Inflammatory macrophage treated with lipopolysaccharide for 1 hour (primary cell): Measurements from ENCODE around the gene THSD8.

Source experiments
- DNase-seq, 2 donors: peaks; one replicate each; pipeline ENCODE4 v3.0.0-alpha.2; 2020 to 2022

Gene THSD8

GRCh38 chr19:12801466-12802266 is at the start of gene THSD8, which contains the start of gene PRDX2:
Gene THSD8 (plus strand): TSS chr19:12802069. CDS start chr19:12802072, 3 bp downstream.
Gene PRDX2 (minus strand): TSS chr19:12801800. CDS start chr19:12801261, 539 bp downstream.
- peak in 1 of 2 donors; percentile 14 for DNase-seq

- no peak for DNase-seq
These were observed 47.2 kb upstream of the THSD8 start for GRCh38 chr19:12754465-12755196.

- no peak for DNase-seq
These were observed 45.6 kb upstream of the THSD8 start for GRCh38 chr19:12756150-12756883.

GRCh38 chr19:12757544-12758274 is 44.2 kb upstream of the THSD8 start:
- DNase-seq, result peak; percentile 64 to 85

- no peak for DNase-seq
These were observed 42.2 kb upstream of the THSD8 start for GRCh38 chr19:12759686-12760085.

- no peak for DNase-seq
These were observed 38.8 kb upstream of the THSD8 start for GRCh38 chr19:12763100-12763499.

- no peak for DNase-seq
These were observed 37.2 kb upstream of the THSD8 start for GRCh38 chr19:12764698-12765097.

- DNase-seq, result peak; percentile 67 to 83
These were observed 35.8 kb upstream of the THSD8 start for GRCh38 chr19:12766051-12766521.

GRCh38 chr19:12767150-12767549 is 34.7 kb upstream of the THSD8 start:
- DNase-seq, result no peak

GRCh38 chr19:12767666-12768065 is 34.2 kb upstream of the THSD8 start:
- no peak for DNase-seq

GRCh38 chr19:12769689-12770088 is 32.2 kb upstream of the THSD8 start:
- DNase-seq, result no peak

GRCh38 chr19:12770922-12771321 is 30.9 kb upstream of the THSD8 start:
- DNase-seq, result no peak

- no peak for DNase-seq
These were observed 29.5 kb upstream of the THSD8 start for GRCh38 chr19:12772323-12772722.

- peak in 1 of 2 donors; percentile 9 for DNase-seq
These were observed 28.3 kb upstream of the THSD8 start for GRCh38 chr19:12773571-12773970.

- no peak for DNase-seq
These were observed 27.0 kb upstream of the THSD8 start, which contains the start of gene HOOK2 for GRCh38 chr19:12774588-12775555. Gene HOOK2 (minus strand): TSS chr19:12775552. CDS start chr19:12775449, 103 bp downstream.

GRCh38 chr19:12777217-12778016 is 24.5 kb upstream of the THSD8 start:
- peak; percentile 57 to 91 for DNase-seq

- DNase-seq, result no peak
These were observed 23.6 kb upstream of the THSD8 start for GRCh38 chr19:12778017-12778904.

GRCh38 chr19:12778905-12779161 is 23.0 kb upstream of the THSD8 start:
- DNase-seq, result no peak
